Ishikawa (cell line): ENCODE measurements around the gene DDX31.

Experiments
- CEBPB ChIP-seq: IDR thresholded peaks from 2 replicates; pipeline ENCODE4 v1.6.1; 2012
- CREB1 ChIP-seq: IDR thresholded peaks from 2 replicates; pipeline ENCODE4 v1.6.1; 2012; ENCODE audit warnings: low read depth
- EGR1 ChIP-seq: IDR thresholded peaks from 2 replicates; pipeline ENCODE4 v1.6.1; 2012
- EP300 ChIP-seq: IDR thresholded peaks from 2 replicates; pipeline ENCODE4 v1.6.1; 2012; ENCODE audit warnings: borderline replicate concordance
- FOXM1 ChIP-seq: IDR thresholded peaks from 2 replicates; pipeline ENCODE4 v1.6.1; 2012; ENCODE audit warnings: low read depth, borderline replicate concordance
- NFIC ChIP-seq: IDR thresholded peaks from 2 replicates; pipeline ENCODE4 v1.6.1; 2012
- RAD21 ChIP-seq: IDR thresholded peaks from 2 replicates; pipeline ENCODE4 v1.6.1; 2012; ENCODE audit warnings: low read depth
- REST ChIP-seq: IDR thresholded peaks from 2 replicates; pipeline ENCODE4 v1.6.1; 2012; ENCODE audit warnings: low read depth, mild to moderate bottlenecking
- TAF1 ChIP-seq: IDR thresholded peaks from 2 replicates; pipeline ENCODE4 v1.6.1; 2012; ENCODE audit warnings: low read depth, mild to moderate bottlenecking
- TCF12 ChIP-seq: IDR thresholded peaks from 2 replicates; pipeline ENCODE4 v1.6.1; 2012; ENCODE audit warnings: low read depth
- TEAD4 ChIP-seq: IDR thresholded peaks from 2 replicates; pipeline ENCODE4 v1.6.1; 2012
- USF1 ChIP-seq: IDR thresholded peaks from 2 replicates; pipeline ENCODE4 v1.6.1; 2012
- YY1 ChIP-seq: IDR thresholded peaks from 2 replicates; pipeline ENCODE4 v1.6.1; 2012; ENCODE audit warnings: low read depth
- ZBTB7A ChIP-seq: IDR thresholded peaks from 2 replicates; pipeline ENCODE4 v1.6.1; 2012; ENCODE audit warnings: low read depth
- TF ChIP-seq, protein P1 (sequence below): IDR thresholded peaks from 2 replicates; pipeline ENCODE4 v1.6.1; 2012

Gene DDX31

GRCh38 chr9:132577119-132577518 is 92.7 kb downstream of the DDX31 start:
- TF ChIP-seq, protein P1, sequence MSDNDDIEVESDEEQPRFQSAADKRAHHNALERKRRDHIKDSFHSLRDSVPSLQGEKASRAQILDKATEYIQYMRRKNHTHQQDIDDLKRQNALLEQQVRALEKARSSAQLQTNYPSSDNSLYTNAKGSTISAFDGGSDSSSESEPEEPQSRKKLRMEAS = no peak
- no peak for TF ChIP-seq CREB1
- no peak for TF ChIP-seq EP300
- TF ChIP-seq RAD21 = no peak
- TF ChIP-seq USF1 = no peak
- TF ChIP-seq TCF12 = no peak
- TF ChIP-seq NFIC = no peak

GRCh38 chr9:132575811-132576210 is 94.0 kb downstream of the DDX31 start:
- TF ChIP-seq TCF12 (no peak), CEBPB (no peak), TAF1 (no peak), TEAD4 (no peak), EP300 (no peak), YY1 (no peak), FOXM1 (no peak), EGR1 (no peak), ZBTB7A (no peak), CREB1 (no peak), USF1 (no peak), RAD21 (no peak), NFIC (no peak), REST (no peak)
- TF ChIP-seq, protein P1 = no peak

- TF ChIP-seq RAD21 (peak; percentile 92), FOXM1 (no peak), TEAD4 (no peak), REST (no peak)
Observed at GRCh38 chr9:132575005-132575609, 94.7 kb downstream of the DDX31 start.

- TF ChIP-seq TAF1 = no peak
- TF ChIP-seq CEBPB = no peak
- no peak for TF ChIP-seq FOXM1
- TF ChIP-seq RAD21 = no peak
- TF ChIP-seq CREB1 = no peak
- no peak for TF ChIP-seq YY1
- TF ChIP-seq, protein P1 = no peak
- TF ChIP-seq NFIC = no peak
- no peak for TF ChIP-seq USF1
- no peak for TF ChIP-seq TCF12
- TF ChIP-seq TEAD4 = no peak
- no peak for TF ChIP-seq ZBTB7A
Observed at GRCh38 chr9:132572921-132573320, 96.9 kb downstream of the DDX31 start.

DNA sequence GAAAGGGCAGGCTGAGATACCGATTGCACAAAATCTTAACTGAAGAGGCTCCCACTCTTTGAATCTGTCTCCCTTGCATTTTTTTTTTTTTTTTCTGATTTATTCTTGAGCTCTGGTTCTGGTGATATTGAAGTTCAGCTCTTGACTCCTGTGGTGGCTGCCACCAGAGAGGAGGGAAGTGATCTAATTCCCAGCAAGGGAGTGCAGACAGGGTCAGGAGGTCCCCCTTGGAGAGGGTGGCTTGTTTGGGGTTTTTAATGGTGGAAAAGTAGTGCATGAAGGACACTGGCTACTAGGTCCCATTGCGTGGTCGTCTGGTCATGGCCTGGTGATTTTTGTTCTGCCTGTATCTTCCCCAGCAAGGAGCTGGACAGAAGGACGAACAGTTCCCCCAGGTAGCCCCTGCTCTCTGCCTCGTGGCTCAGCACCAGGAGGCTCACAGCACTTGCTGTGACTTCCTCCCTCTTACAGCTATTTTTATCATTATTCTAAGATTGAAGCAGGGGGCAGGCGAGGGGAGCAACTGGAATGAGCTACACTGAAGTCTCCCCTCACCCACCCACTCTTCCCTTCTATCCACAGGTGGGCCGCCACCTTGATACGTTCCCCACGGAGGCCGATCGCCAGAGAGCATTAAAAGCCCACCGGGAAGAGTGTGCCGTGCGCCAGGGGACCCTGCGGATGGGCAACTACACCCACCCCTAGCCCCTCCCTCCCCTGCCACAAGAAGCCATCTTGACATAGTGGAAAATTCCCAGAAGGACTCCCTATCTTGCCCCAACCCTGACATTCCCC is 97.8 kb downstream of the DDX31 start:
- TF ChIP-seq USF1 = no peak
- TF ChIP-seq FOXM1 = no peak
- no peak for TF ChIP-seq CEBPB
- no peak for TF ChIP-seq TAF1
- TF ChIP-seq TCF12 = no peak
- TF ChIP-seq REST = no peak
- no peak for TF ChIP-seq EP300
- TF ChIP-seq TEAD4 = no peak
- no peak for TF ChIP-seq YY1
- no peak for TF ChIP-seq NFIC
- no peak for TF ChIP-seq CREB1
- TF ChIP-seq RAD21 = no peak
- TF ChIP-seq, protein P1 = no peak
